HepG2 (cell line): ENCODE measurements around the gene RHOC. TPM values are rescaled to one million over a fixed set of nuclear protein-coding genes. Genes with fewer than 3 reads are reported as not detected.

ENCODE experiments used
- GLI4 ChIP-seq: sonication (generic); formaldehyde crosslinking; IDR thresholded peaks from 2 replicates; pipeline ENCODE4 v1.5.1; 2020; ENCODE audit warnings: missing genetic modification reagents, mild to moderate bottlenecking, moderate library complexity, borderline replicate concordance
- HNRNPL ChIP-seq: fragments of 200-400 bp; formaldehyde crosslinking; IDR thresholded peaks from 2 replicates; pipeline ENCODE4 v1.6.1; 2017; ENCODE audit warnings: mild to moderate bottlenecking, low read depth, low read length
- HOXA7 ChIP-seq: sonication (generic); formaldehyde crosslinking; IDR thresholded peaks from 2 replicates; pipeline ENCODE4 v1.8.1; 2022; ENCODE audit warnings: mild to moderate bottlenecking, missing genetic modification reagents, moderate library complexity
- NAIF1 ChIP-seq: sonication (generic); formaldehyde crosslinking; IDR thresholded peaks from 2 replicates; pipeline ENCODE4 v1.5.0; 2020; ENCODE audit warnings: mild to moderate bottlenecking, missing genetic modification reagents, borderline replicate concordance
- SAFB2 ChIP-seq: sonication (generic); formaldehyde crosslinking; IDR thresholded peaks from 2 replicates; pipeline ENCODE4 v1.5.1; 2020; ENCODE audit warnings: missing genetic modification reagents, low read depth, mild to moderate bottlenecking, borderline replicate concordance
- ZNF577 ChIP-seq: sonication (generic); formaldehyde crosslinking; IDR thresholded peaks from 2 replicates; pipeline ENCODE4 v1.4.0; 2020; ENCODE audit warnings: mild to moderate bottlenecking, low read depth, missing genetic modification reagents, borderline replicate concordance
- polyA plus RNA-seq, 8 experiments: library from polyadenylated mRNA; depleted of rRNA in 3 of 8; stranded (reverse) in 7 of 8; unstranded in 1 of 8; fragments of >200 nt; fragmentation: Illumina TruSeq in 4 of 8; extraction: Trizol in 4 of 8; gene quantifications; 2 replicates each; pipeline versions ENCODE4 v1.2.1 to v1.2.3, GENCODE V29; 2011 to 2016; ENCODE audit warnings: low read depth in 4 of 8, missing spikeins in 1 of 8, mixed read lengths in 1 of 8; ENCODE audit not compliant: insufficient read depth in 1 of 8
- total RNA-seq, 5 experiments: library from RNA; depleted of rRNA; stranded (reverse); fragments of >200 nt; fragmentation: Illumina TruSeq; extraction: Trizol; gene quantifications; 2 replicates each; pipeline ENCODE4 v1.2.3, GENCODE V29; 2016; ENCODE audit warnings: low read depth in 1 of 5
- TF ChIP-seq, protein P1 (sequence below): sonication (generic); formaldehyde crosslinking; IDR thresholded peaks from 2 replicates; pipeline ENCODE4 v1.4.0; 2020; ENCODE audit warnings: missing genetic modification reagents, borderline replicate concordance
- TF ChIP-seq, protein P2 (sequence below): IDR thresholded peaks from 2 replicates; pipeline ENCODE4 v1.6.1; 2018; ENCODE audit warnings: missing genetic modification reagents, mild to moderate bottlenecking, missing compliant biosample characterization
- TF ChIP-seq, protein P3 (sequence below): sonication (generic); formaldehyde crosslinking; IDR thresholded peaks from 2 replicates; pipeline ENCODE4 v1.4.0; 2020; ENCODE audit warnings: mild to moderate bottlenecking, missing genetic modification reagents, borderline replicate concordance
- TF ChIP-seq, protein P4 (sequence below): sonication (generic); formaldehyde crosslinking; IDR thresholded peaks from 2 replicates; pipeline ENCODE4 v1.9.0; 2021; ENCODE audit warnings: missing genetic modification reagents, borderline replicate concordance
- TF ChIP-seq, protein P5 (sequence below): sonication (generic); formaldehyde crosslinking; IDR thresholded peaks from 2 replicates; pipeline ENCODE4 v1.4.0; 2020; ENCODE audit warnings: missing genetic modification reagents, low read depth, mild to moderate bottlenecking, borderline replicate concordance

Gene RHOC
- total and polyA plus RNA-seq, 2 of the 13 experiments (the other 11 are each of a cell fraction or from before 2014, with no cell fraction given) = 64.3 to 182 TPM

DNA sequence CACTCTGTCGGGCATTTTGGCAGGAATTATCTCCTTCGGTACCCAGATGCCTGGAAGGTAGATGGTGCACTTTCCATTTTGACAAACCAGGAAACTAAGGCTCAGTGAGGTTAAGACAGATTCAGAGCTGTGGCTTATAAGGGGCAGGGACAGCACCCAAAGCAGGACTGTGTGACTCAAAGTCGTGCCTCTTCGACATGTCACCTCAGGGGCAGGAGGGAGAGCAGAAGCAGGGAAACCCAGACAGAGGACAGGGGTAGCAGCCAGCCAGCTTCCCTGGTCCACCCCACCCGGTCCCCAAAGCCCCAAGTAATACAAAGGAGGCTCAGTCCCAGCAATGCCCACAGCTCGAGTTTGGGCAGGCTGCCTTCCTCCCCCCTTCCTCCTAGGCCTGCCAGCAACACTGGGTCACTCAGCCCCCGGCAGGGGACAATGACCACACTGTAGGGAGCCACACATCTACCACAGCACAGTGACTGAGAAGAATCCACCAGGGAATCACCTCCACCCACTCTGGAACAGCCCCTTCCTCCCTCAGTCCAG, 2.5 kb downstream of the RHOC start (continued):
- TF ChIP-seq, protein P1, sequence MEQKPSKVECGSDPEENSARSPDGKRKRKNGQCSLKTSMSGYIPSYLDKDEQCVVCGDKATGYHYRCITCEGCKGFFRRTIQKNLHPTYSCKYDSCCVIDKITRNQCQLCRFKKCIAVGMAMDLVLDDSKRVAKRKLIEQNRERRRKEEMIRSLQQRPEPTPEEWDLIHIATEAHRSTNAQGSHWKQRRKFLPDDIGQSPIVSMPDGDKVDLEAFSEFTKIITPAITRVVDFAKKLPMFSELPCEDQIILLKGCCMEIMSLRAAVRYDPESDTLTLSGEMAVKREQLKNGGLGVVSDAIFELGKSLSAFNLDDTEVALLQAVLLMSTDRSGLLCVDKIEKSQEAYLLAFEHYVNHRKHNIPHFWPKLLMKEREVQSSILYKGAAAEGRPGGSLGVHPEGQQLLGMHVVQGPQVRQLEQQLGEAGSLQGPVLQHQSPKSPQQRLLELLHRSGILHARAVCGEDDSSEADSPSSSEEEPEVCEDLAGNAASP (CRISPR knock-in tag) = no peak
- TF ChIP-seq NAIF1 (no peak), ZNF577 (CRISPR knock-in tag) (no peak), GLI4 (CRISPR knock-in tag) (no peak), HNRNPL (0 out of 2 replicates have a peak, but pooled peaks have one; percentile 71), HOXA7 (no peak), SAFB2 (CRISPR knock-in tag) (0 out of 2 replicates have a peak, but pooled peaks have one; percentile 16)
- TF ChIP-seq, protein P2, sequence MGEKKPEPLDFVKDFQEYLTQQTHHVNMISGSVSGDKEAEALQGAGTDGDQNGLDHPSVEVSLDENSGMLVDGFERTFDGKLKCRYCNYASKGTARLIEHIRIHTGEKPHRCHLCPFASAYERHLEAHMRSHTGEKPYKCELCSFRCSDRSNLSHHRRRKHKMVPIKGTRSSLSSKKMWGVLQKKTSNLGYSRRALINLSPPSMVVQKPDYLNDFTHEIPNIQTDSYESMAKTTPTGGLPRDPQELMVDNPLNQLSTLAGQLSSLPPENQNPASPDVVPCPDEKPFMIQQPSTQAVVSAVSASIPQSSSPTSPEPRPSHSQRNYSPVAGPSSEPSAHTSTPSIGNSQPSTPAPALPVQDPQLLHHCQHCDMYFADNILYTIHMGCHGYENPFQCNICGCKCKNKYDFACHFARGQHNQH = 0 out of 2 replicates have a peak, but pooled peaks have one; percentile 1
- TF ChIP-seq, protein P3, sequence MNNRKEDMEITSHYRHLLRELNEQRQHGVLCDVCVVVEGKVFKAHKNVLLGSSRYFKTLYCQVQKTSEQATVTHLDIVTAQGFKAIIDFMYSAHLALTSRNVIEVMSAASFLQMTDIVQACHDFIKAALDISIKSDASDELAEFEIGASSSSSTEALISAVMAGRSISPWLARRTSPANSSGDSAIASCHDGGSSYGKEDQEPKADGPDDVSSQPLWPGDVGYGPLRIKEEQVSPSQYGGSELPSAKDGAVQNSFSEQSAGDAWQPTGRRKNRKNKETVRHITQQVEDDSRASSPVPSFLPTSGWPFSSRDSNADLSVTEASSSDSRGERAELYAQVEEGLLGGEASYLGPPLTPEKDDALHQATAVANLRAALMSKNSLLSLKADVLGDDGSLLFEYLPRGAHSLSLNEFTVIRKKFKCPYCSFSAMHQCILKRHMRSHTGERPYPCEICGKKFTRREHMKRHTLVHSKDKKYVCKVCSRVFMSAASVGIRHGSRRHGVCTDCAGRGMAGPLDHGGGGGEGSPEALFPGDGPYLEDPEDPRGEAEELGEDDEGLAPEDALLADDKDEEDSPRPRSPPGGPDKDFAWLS = peak; percentile 37; the same call in 1 of the 2 replicates
- TF ChIP-seq, protein P4, sequence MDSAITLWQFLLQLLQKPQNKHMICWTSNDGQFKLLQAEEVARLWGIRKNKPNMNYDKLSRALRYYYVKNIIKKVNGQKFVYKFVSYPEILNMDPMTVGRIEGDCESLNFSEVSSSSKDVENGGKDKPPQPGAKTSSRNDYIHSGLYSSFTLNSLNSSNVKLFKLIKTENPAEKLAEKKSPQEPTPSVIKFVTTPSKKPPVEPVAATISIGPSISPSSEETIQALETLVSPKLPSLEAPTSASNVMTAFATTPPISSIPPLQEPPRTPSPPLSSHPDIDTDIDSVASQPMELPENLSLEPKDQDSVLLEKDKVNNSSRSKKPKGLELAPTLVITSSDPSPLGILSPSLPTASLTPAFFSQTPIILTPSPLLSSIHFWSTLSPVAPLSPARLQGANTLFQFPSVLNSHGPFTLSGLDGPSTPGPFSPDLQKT (CRISPR knock-in tag) = no peak
- TF ChIP-seq, protein P5, sequence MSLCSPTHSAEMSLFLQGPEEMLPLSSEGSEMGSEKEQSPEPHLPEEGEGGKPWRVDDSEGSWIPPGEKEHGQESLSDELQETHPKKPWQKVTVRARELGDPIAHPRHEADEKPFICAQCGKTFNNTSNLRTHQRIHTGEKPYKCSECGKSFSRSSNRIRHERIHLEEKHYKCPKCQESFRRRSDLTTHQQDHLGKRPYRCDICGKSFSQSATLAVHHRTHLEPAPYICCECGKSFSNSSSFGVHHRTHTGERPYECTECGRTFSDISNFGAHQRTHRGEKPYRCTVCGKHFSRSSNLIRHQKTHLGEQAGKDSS (CRISPR knock-in tag) = peak; percentile 3; the same call in 1 of the 2 replicates
